OCI-LY7 (cell line): ENCODE results near the gene SRGAP3.

Experiments
- CTCF ChIP-seq: fragments of 200-600 bp; sonication (generic); conservative IDR thresholded peaks from 2 replicates; pipeline ENCODE4 v1.5.1; 2014; ENCODE audit warnings: mild to moderate bottlenecking, antibody characterized with exemption, low read length, moderate library complexity, mixed read lengths
- EZH2phosphoT487 ChIP-seq: fragments of 200-600 bp; sonication (generic); IDR thresholded peaks from 2 replicates; pipeline ENCODE4 v1.6.1; 2018; ENCODE audit warnings: low read depth, borderline replicate concordance, mild to moderate bottlenecking, mixed run types, antibody characterized with exemption, low read length, moderate library complexity, mixed read lengths

GRCh38 chr3:8972639-8973038 lies 276.8 kb downstream of the SRGAP3 start:
- TF ChIP-seq CTCF (no peak), EZH2phosphoT487 (no peak)
